GM18505 (cell line): Measurements from ENCODE around the gene ARAP1.

Source experiments
- ATAC-seq: cut with Tn5 transposase; IDR thresholded peaks from one replicate; pipeline ENCODE4 v1.9.1; 2021; ENCODE audit not compliant: unreplicated experiment
- POLR2A ChIP-seq: IDR thresholded peaks from 4 replicates; pipeline ENCODE4 v1.6.1; 2011; ENCODE audit warnings: borderline replicate concordance; ENCODE audit not compliant: insufficient read depth, insufficient read length; ENCODE audit errors: extremely low read depth

The ARAP1 gene

DNA sequence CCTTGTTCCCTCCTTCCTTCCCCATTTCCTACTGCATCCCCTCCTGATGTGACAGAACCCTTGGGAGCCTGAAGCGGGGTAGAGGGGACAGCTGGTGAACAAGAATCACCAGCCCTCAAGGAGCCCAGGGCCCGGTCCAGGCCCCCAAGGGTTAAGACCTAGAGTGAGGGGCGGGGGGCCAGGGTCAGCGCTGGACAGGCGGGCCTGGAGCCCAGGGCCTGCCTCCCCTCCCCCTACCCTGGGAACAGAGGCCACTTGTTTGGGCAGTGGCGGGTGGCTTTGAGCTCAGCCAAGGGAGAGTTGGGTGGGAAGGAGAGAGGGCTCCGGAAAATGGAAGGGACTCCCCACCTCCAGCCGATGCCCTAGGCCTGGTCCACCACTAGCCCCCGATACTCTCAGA lies 2.1 kb downstream of the ARAP1 start:
- no peak for ATAC-seq
- TF ChIP-seq POLR2A = no peak

DNA sequence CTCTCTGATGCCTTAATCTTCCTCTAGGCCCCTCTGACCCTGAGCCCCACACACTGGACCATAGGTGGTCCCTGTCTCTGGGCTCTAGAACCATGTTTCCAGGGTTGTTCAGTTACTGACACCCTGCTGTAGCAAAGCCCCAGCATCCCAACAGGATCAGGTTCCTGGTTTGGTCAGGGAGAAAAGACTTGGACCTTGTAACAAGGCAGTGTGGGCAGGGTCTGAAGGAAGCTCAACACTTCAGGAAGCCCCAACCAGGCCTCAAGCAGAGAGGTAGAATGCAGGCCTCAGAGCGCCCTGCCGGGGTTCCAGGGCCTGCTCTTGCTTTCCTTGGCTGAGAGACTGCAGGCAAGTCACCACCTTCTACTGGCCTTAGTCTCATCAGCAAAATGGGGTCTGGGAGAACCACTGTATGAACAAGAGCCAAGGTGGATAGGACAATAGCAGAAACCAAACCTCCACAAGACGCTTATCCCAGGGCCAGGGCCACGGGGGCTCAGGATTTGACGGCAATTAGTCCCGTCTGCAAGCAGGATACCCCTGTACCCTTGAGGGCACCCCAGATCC lies 4.8 kb downstream of the ARAP1 start:
- ATAC-seq = no peak
- TF ChIP-seq POLR2A = no peak

DNA sequence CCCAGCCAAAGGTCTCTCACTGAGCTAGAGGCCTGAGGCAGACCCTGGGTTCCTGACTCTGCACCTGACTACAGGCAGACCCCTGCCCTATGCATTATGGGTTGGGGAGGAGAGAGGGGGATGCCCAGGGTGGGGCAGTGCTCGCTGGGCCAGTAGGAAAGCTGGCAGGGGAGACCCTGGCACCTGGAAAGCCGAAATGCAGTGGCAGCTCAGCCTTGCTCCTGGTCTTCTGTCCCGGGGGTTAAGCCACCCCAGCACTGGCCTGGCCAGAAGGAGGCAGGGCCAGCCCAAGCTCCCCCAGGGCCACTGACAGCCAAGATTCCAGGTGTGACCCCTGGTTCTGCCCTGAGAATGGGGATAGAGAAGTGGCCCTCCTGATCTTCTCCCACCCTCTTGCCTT lies 5.4 kb downstream of the ARAP1 start:
- TF ChIP-seq POLR2A = no peak
- ATAC-seq = no peak

DNA sequence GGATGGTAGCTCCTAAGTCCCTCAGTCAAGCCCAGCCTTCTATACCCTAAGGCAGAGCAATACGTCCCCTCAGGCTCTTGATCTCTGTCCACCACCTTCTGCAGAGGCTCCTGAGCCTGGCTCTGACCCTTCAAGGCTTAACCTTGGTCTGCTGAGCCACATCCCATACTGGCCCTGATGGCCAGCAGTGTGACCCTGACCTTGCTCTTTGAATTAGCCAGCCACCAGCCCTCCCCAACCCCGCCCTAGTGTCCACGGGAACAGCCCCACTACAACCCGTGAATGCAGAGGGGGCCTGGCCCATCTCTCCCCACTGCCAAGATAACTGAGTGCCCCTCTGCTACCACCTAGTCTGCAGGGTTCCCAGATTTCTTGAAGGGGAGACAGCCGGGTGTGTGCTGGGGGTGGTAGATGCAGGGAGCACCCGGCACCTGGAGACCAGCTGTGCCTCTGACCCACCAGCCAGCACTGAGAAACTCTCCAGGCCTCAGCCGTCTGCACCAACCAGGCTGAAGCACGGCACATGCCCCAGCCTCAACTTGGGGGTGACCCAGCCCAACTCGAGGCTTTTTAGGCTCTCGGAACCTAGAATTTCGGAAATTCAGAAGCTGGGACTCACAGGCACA lies 6.2 kb downstream of the ARAP1 start:
- no peak for TF ChIP-seq POLR2A
- ATAC-seq = no peak

DNA sequence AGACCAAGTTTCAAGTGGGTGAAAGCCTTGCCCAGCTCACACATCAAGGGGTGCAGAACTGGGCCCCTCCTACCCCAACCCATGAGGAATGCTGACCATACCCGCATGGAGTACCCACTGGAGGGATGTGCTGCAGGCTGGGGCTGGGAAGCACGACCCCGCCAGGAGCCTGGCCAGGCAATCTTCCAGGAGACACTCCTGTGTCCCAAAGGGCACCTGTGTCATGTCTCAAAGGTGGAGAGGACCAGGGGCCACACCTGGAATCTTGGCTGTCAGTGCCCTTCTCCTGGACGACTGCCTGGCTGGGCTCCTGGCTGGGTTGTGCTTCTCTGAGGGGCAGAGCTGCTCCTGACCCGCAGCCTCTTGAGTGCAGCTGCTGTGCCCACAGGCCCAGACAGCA lies 6.7 kb downstream of the ARAP1 start:
- TF ChIP-seq POLR2A = no peak
- ATAC-seq = no peak

DNA sequence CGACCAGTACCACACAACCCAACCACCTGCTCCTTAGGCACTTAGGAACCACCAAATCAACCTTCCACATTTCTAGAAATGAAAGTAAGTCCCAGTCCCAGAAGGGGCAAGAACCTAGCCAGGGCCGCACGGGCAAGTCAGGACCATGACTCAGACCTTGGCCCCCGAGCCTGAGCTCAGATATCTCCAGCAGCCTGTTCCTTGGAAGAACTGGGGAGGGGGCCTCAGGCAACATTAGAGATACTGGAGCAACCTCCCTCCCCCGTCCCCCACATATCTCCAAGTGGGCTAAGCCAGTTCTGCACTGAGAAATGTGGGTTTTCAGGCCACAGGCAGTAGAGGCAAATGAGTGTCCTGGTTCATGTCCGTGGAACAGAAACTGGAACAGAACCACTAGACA lies 7.7 kb downstream of the ARAP1 start:
- ATAC-seq = no peak

DNA sequence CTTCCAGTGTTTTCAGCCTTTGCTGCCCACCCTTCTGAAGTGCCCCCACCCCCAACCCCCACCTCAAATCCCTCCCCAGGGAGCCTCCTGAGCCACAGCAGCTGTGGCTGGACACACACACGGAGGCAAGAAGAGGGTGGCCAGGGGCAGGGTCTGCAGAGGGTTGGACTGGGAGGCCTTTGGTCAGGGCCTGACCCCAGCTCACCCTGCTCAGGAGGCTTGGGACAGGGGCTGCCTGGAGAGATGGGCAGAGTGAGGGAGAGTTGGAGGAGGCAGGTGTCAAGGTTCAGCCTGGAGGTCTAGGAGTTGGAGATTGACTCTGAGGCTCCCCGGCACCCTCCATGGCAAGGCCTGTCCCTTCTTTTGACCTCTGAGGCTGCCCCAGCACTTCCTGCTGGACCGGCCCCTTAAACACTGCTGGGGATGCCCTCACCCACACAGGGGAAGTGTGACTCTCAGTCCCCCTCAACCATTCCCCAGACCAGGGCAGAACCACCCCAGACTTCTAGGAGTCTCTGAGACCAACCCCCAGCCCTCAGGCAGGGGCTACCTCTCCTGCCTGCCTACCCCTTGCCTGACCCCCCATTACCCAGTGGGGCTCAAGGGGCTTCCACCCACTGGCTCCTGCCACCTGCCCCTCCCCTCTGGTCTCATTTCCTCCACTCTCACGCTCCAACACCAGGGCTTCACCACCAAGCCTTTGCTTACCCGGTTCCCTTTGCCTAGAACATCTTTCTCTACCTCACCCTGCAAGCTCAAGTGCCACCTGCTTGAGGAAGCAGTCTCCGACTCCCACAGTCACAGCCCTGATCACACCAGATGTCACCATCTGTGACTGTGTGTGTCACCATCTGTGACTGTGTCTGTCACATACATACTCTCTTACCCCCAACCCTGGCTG lies 8.6 kb downstream of the ARAP1 start:
- ATAC-seq = no peak
- no peak for TF ChIP-seq POLR2A

More for the DNA sequence above, 7.7 kb downstream of the ARAP1 start:
- TF ChIP-seq POLR2A = no peak

DNA sequence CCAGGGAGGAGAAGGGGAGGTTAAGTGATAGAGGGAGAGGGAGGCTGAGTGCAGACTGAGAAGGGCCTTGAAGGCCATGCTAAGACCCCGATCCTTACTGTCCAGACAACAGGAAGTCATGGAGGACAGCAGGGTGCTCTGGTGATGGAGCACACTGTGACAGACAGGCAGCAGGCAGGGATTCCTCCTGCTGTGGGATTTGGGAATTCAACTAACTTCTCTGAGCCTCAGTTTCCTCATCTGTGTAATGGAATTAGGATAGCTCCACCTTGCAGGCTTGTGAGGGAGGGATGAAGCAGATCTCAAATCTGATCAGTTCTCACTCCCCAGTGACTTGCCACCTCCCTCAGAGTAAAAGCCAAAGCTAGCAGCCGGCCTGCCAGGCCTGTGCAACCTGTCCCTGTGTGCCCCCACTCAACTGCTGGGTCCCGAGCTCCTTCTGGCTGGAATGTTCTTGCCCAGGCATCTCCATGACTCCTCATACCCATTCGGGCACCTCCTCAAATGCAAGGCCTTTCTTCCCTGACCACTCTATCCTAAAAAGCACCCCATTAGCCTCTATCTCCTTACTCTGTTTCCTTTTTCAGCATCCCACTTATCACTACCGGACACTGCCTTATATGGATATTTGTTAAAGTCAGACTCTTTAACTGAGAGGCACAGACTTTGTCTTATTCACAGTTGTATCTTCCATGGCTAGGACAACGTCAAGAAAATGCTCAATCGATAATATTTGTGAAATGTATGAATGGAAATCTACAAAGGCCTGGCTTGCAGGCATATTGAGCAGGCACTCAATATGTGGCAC lies 9.5 kb downstream of the ARAP1 start:
- TF ChIP-seq POLR2A = no peak
- ATAC-seq = no peak

DNA sequence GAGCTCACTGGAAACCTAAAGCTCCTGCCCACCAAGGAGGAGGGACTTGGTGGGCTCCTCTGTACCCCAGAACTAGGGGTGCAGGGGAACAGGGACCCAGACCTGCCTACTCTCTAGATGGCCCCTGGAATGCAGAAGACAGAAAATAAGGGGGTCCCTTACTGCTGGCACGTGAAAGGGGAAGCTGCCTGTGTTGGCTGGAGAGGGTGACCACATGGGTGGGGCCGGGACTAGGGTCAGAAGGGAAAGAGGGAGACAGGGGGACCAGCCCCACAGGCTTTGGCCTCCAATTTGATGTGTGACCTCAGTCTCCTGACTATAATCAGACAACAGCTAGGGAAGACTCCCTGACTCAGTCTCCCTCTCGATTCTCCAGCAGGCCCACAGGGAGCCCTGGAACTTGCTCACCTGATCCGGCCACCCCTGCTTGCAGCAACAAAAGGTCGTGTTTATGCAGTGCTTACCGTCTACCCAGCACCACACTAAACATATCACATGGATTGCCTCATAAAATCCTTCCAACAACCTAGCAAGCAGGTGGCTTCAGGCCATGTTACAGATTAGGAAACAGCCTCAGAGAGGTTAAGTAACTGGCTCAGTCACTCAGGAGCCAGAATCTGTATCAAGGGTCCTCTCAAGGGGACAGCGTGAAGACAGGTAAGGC lies 10.2 kb downstream of the ARAP1 start:
- no peak for ATAC-seq
- TF ChIP-seq POLR2A = no peak

DNA sequence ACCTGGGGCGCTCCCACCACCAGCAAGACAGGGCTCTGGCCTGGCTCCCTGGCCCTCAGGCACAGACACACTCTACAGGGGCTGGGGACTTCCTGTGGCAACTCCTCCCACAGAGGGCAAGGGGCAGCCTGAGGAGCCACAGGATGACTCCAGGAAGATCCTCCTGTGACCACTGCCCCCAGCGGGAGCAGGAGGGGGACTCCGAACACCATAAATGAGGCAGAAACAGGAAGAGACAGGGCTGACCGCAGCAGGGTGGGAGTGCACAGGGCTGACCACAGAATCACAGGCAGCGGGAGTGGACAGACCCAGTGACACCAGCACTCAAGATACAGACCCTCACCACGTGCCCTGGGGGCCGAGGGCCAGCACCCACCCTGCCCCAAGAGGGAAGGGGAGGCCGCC lies 10.8 kb downstream of the ARAP1 start:
- no peak for ATAC-seq

DNA sequence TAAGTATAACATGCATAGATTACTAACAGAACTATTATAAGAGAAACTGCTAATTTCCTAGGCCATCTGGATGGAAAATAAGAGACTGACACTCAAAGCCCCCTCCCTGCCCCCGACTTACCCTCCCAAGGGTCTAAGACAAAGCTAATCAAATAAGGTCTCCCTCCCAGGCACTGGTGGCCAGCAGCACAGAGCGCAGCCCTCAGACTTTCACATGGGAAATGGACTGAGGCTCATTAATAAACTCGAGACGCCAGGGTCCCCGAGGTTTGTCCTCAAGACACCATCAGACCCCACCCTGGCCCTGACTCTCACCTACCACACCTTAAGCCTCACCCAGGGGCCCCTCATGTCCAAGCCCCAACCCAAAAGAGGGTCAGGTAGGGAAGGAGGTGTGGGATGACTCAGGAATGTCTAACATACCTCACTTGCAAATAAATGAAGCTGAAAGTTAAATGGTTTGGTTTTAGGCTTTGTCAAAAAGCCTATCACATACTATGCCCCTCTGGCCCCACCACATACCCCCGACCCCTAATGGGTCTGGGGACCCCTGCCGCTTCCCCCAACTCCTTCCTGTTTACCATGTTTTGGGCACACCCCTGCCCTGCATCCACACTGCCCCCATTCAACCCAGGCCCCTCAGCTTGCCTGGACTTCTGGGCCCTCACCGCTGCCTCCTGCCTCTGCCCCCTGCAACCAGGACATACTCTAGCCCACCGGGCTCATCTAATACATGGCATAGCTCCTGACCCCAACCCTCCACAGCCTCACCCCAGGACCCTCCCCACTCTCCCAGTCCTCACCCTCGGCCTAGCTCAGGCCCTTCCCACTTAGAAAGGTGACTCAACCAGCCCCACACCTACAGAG lies 11.4 kb downstream of the ARAP1 start:
- no peak for TF ChIP-seq POLR2A
- no peak for ATAC-seq

More for the DNA sequence above, 10.8 kb downstream of the ARAP1 start:
- no peak for TF ChIP-seq POLR2A

DNA sequence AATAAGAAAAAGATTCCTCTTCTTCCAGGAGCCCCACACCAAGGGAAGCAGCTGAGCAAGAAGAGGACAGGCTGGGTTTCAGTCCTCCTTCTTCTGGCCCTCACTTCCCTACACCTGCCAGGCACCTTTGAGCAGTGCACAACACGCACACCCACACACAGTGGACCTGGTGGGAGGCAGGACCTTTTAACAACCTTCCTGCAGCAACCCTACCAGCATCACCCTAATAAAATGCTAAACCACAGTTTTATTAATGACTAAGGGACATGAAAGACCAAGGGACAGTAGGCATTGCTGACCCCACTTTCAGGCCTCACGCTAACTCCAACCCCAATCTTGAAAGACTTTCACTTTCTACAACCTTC lies 12.2 kb downstream of the ARAP1 start:
- ATAC-seq = no peak
- no peak for TF ChIP-seq POLR2A
